ENCODE results near the gene IFITM1. TPM values are rescaled to one million over a fixed set of nuclear protein-coding genes. Genes with fewer than 3 reads are reported as not detected.

IFITM1 gene
- total and polyA plus RNA-seq, 2 experiments from 2014 or later: 72.7 to 180 TPM

DNA sequence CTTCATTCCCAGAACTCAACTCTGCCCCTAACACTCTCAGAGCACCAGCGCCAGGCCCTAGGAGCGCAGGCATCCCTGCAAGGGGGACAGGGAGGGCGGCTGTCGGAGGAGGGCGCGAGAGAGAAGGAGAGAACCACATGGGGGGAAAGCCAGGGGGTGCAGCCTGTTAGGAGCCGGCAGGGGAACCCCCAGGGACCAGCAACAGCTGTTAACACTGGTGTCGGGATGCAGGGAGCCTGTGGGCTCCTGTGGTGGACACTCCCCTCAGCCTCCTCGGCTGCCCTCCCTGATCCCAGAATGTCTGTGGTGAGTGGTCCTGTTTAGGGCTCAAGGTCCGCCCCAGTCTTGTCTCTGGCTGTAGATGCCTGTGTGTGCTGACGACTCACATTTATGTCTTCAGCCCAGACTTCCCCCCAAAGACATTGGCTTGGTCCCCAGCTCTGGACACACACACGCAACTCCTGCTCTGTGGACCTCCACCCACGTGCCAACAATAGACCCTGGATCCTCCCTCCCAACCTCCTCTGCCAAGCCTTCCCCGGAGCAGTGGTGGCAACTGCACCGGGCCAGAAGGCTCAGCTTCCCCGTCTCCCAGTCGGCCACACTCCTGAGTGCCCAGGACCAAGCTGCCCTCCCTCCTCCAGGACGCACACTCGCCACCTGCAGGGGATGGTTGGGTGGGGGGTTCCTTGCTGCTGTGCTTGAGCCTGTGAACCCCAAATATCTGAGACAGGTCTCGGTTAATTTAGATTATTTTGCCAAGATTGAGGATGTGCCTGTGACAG lies 13.7 kb upstream of the IFITM1 start:
- Histone ChIP-seq H3K9me3 (ENCODE audit: low read depth) (no peaks in the 10 kb centered on the region), H3K27me3 (replicated peaks; ENCODE audit: insufficient read depth) (no peaks in the 10 kb centered on the region), H3K36me3 (ENCODE audit: low read depth) (no peaks in the 10 kb centered on the region), H4K20me1 (ENCODE audit: insufficient read depth) (no peaks in the 10 kb centered on the region), H3K4me1 (ENCODE audit: insufficient read depth) (no peaks in the 10 kb centered on the region), H3K4me2 (ENCODE audit: unreplicated experiment) (no peak overlapping the region), H3K79me2 (ENCODE audit: insufficient read depth) (no peaks in the 10 kb centered on the region), H3K9me2 (ENCODE audit: insufficient read depth) (no peaks in the 10 kb centered on the region), H3K9ac (no peak overlapping the region), H3K4me3 (no peak overlapping the region), H3K27ac (no peak overlapping the region), H2AFZ (no peak overlapping the region), H3F3A (ENCODE audit: insufficient read depth) (0 out of 2 replicates have a peak, but pooled peaks cover under 1% of the 10 kb centered on the region)
- peak; percentile 42 for DNase-seq
- TF ChIP-seq EZH2phosphoT487 (IDR thresholded peaks at IDR 0.05; ENCODE audit: insufficient read depth, low read depth): no peak
- no peak for TF ChIP-seq EZH2 (IDR thresholded peaks at IDR 0.05; ENCODE audit: insufficient read depth, poor library complexity, severe bottlenecking)
- in situ Hi-C loops (cut with MboI): no loop called here
- 14 to 19% methylated on average over 19 to 20 of the region's 20 CpGs for WGBS, 2 experiments (ENCODE audit: low coverage in 1 of 2, low lambda C conversion rate in 2 of 2, missing lambda C conversion rate in 2 of 2)

DNA sequence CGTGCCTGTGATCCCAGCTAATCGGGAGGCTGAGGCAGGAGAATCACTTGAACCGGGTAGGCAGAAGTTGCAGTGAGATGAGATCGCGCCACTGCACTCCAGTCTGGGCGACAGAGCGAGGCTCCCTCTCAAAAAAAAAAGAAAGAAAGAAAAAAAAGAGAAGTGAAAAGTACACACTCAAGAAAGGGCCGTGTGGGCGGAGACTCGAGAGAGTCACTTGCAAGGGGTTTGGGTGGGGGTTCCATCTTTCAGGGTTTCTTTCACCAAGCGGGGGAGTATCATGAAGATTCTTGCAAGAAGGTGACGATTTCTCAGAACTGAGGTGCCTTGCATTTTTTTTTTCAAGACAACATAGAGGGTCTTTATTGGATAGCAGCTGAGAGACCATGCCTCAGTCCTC lies 10.5 kb upstream of the IFITM1 start:
- TF ChIP-seq EZH2 (IDR thresholded peaks at IDR 0.05; ENCODE audit: insufficient read depth, poor library complexity, severe bottlenecking): no peak
- no peak for TF ChIP-seq EZH2phosphoT487 (IDR thresholded peaks at IDR 0.05; ENCODE audit: insufficient read depth, low read depth)
- Histone ChIP-seq H2AFZ (no peak overlapping the region), H3K4me2 (ENCODE audit: unreplicated experiment) (no peak overlapping the region), H3K4me1 (ENCODE audit: insufficient read depth) (no peaks in the 10 kb centered on the region), H3K9me2 (ENCODE audit: insufficient read depth) (no peaks in the 10 kb centered on the region), H3K36me3 (ENCODE audit: low read depth) (no peaks in the 10 kb centered on the region), H3K79me2 (ENCODE audit: insufficient read depth) (0 out of 2 replicates have a peak, but pooled peaks cover 1% of the 10 kb centered on the region), H3K27ac (no peak overlapping the region), H3K9ac (no peak overlapping the region), H3K27me3 (replicated peaks; ENCODE audit: insufficient read depth) (no peaks in the 10 kb centered on the region), H3K9me3 (ENCODE audit: low read depth) (no peaks in the 10 kb centered on the region), H3F3A (ENCODE audit: insufficient read depth) (0 out of 2 replicates have a peak, but pooled peaks cover 4% of the 10 kb centered on the region), H3K4me3 (no peak overlapping the region), H4K20me1 (ENCODE audit: insufficient read depth) (no peaks in the 10 kb centered on the region)
- 80 to 84% methylated on average over 11 to 12 of the region's 12 CpGs for WGBS, 2 experiments (ENCODE audit: low coverage in 1 of 2, low lambda C conversion rate in 2 of 2, missing lambda C conversion rate in 2 of 2)
- DNase-seq: no peak
- in situ Hi-C loops (cut with MboI): no loop called here

DNA sequence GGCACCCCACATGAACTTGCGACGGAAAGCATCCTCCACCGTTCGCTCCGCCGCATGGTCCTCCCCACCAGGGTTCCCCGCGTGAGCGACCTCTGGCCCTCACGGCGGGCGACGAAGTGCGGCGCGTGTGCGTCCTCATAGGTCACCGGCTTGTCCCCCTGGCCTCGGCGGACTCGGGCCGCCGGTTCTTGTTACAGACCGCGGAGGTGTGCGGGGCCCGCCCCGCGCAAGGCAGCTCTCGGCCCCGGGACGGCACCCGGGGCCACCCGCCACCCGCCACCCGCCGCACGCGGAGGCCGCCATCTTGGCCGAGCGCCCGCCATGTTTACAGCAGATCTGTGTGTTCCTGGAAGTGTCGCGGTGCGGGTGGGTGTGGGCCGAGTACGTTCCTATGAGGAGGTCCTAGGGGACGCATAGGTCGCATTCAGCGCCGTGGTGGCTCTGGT lies 9.8 kb upstream of the IFITM1 start:
- Histone ChIP-seq H3K9me2 (ENCODE audit: insufficient read depth) (no peaks in the 10 kb centered on the region), H3K4me1 (ENCODE audit: insufficient read depth) (no peaks in the 10 kb centered on the region), H3K79me2 (ENCODE audit: insufficient read depth) (peaks cover 9% of the 10 kb centered on the region), H3K9me3 (ENCODE audit: low read depth) (no peaks in the 10 kb centered on the region), H3K27ac (no peak overlapping the region), H3K4me2 (ENCODE audit: unreplicated experiment) (no peak overlapping the region), H2AFZ (0 out of 2 replicates have a peak overlapping the region, but pooled peaks have one; percentile 33), H3F3A (ENCODE audit: insufficient read depth) (0 out of 2 replicates have a peak, but pooled peaks cover 7% of the 10 kb centered on the region), H3K4me3 (no peak overlapping the region), H3K36me3 (ENCODE audit: low read depth) (no peaks in the 10 kb centered on the region), H4K20me1 (ENCODE audit: insufficient read depth) (no peaks in the 10 kb centered on the region), H3K27me3 (replicated peaks; ENCODE audit: insufficient read depth) (no peaks in the 10 kb centered on the region), H3K9ac (no peak overlapping the region)
- WGBS, 2 experiments (ENCODE audit: low coverage in 1 of 2, low lambda C conversion rate in 2 of 2, missing lambda C conversion rate in 2 of 2): 80 to 93% methylated on average over 39 to 44 of the region's 52 CpGs
- TF ChIP-seq EZH2phosphoT487 (IDR thresholded peaks at IDR 0.05; ENCODE audit: insufficient read depth, low read depth): no peak
- TF ChIP-seq EZH2 (IDR thresholded peaks at IDR 0.05; ENCODE audit: insufficient read depth, poor library complexity, severe bottlenecking): no peak
- in situ Hi-C loops (cut with MboI): no loop called here
- no peak for DNase-seq

DNA sequence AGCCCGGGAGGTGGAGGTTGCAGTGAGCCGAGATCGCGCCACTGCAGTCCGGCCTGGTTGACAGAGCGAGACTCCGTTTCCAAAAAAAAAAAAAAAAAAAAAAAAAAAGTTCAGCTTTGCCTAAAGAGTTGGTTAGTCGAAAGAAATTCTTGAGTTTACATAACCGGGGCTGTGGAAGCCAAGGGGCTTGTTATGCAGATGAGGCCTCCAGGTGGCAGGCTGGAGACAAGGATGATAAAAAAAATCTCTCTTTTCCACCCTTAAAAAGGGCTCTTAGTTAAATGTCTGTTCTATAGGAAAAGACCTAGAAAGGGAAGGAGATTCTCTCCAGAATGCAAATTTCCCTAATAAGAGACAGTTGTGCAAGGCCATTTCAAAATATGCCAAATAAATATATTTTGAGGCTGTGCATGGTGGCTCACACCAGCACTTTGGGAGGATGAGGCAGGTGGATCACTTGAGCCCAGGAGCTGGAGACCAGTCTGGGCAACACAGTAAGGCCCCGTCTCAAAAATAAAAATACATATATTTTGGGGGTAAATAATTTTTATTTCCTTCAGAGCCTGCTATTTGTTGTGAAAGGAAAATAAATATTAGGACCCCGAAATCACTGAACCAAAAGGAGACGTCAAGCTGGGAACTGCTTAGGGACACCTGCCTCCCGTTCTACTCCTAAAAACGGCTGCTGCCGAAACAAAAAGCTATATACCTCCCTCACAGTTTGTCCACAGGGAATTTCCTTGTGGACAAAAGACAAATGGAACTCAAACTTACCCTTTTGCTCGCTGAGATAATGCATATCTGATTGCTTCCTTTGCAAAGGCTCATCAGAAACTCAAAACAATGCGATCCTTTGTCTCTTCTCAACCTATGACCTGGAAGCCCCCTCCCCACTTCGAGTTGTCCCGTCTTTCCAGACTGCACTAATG lies 8.7 kb upstream of the IFITM1 start:
- peaks cover 16% of the 10 kb centered on the region; the same call in 1 of the 2 replicates for H3F3A ChIP-seq (ENCODE audit: insufficient read depth)
- H3K79me2 ChIP-seq (ENCODE audit: insufficient read depth): peaks cover 19% of the 10 kb centered on the region
- H3K4me2 ChIP-seq (ENCODE audit: unreplicated experiment): no peak overlapping the region
- no peak for TF ChIP-seq EZH2 (IDR thresholded peaks at IDR 0.05; ENCODE audit: insufficient read depth, poor library complexity, severe bottlenecking)
- TF ChIP-seq EZH2phosphoT487 (IDR thresholded peaks at IDR 0.05; ENCODE audit: insufficient read depth, low read depth): no peak
- H3K27me3 ChIP-seq (replicated peaks; ENCODE audit: insufficient read depth): no peaks in the 10 kb centered on the region
- H3K9ac ChIP-seq: no peak overlapping the region
- H3K36me3 ChIP-seq (ENCODE audit: low read depth): no peaks in the 10 kb centered on the region
- H3K4me1 ChIP-seq (ENCODE audit: insufficient read depth): peaks cover 4% of the 10 kb centered on the region; the same call in 1 of the 2 replicates
- no peaks in the 10 kb centered on the region for H3K9me2 ChIP-seq (ENCODE audit: insufficient read depth)
- in situ Hi-C loops (cut with MboI): no loop called here
- peak; percentile 87 for DNase-seq
- H2AFZ ChIP-seq: 0 out of 2 replicates have a peak overlapping the region, but pooled peaks have one; percentile 33
- WGBS, 2 experiments (ENCODE audit: low coverage in 1 of 2, low lambda C conversion rate in 2 of 2, missing lambda C conversion rate in 2 of 2): 33 to 34% methylated on average over 19 of the region's 19 CpGs
- H4K20me1 ChIP-seq (ENCODE audit: insufficient read depth): no peaks in the 10 kb centered on the region
- H3K4me3 ChIP-seq: no peak overlapping the region
- no peaks in the 10 kb centered on the region for H3K9me3 ChIP-seq (ENCODE audit: low read depth)
- H3K27ac ChIP-seq: no peak overlapping the region
